GM12892 (cell line): Measurements from ENCODE around the gene FBLIM1.

ENCODE experiments used
- POLR2A ChIP-seq: IDR thresholded peaks from 2 replicates; pipeline ENCODE4 v1.6.1; 2011; ENCODE audit warnings: low read depth, low read length, control low read depth
- TAF1 ChIP-seq: IDR thresholded peaks from 2 replicates; pipeline ENCODE4 v1.6.1; 2011; ENCODE audit warnings: low read depth, mild to moderate bottlenecking, control low read depth, low read length, borderline replicate concordance

- TF ChIP-seq TAF1 (no peak), POLR2A (no peak)
These were observed 41.0 kb upstream of the FBLIM1 start for GRCh38 chr1:15717418-15718125.
